CD1c-positive myeloid dendritic cell (primary cell): ENCODE measurements around the gene PPP2R5B.

Experiments used
- DNase-seq: peaks from one replicate; pipeline ENCODE4 v3.0.0-alpha.2; 2016; ENCODE audit errors: extremely low spot score

Gene PPP2R5B

GRCh38 chr11:64929625-64930024 is 5.1 kb downstream of the PPP2R5B start:
- no peak for DNase-seq

- no peak for DNase-seq
Observed at GRCh38 chr11:64930340-64930739, 5.9 kb downstream of the PPP2R5B start.

GRCh38 chr11:64931290-64931689 is 6.8 kb downstream of the PPP2R5B start:
- no peak for DNase-seq

- no peak for DNase-seq
Observed at GRCh38 chr11:64932324-64932723, 7.8 kb downstream of the PPP2R5B start.

GRCh38 chr11:64933213-64933934 is 8.9 kb downstream of the PPP2R5B start:
- no peak for DNase-seq

- DNase-seq = no peak
Observed at GRCh38 chr11:64933935-64934681, 9.6 kb downstream of the PPP2R5B start.

GRCh38 chr11:64934682-64935358 is 10.3 kb downstream of the PPP2R5B start:
- no peak for DNase-seq

GRCh38 chr11:64935359-64936081 is 11.0 kb downstream of the PPP2R5B start, which contains the start of gene GPHA2:
TSS of gene GPHA2 (minus strand) at chr11:64935893. CDS start at chr11:64935460, 433 bp downstream.
- DNase-seq = no peak

- no peak for DNase-seq
Observed at GRCh38 chr11:64936539-64936938, 12.1 kb downstream of the PPP2R5B start.

- peak; percentile 35 for DNase-seq
Observed at GRCh38 chr11:64947208-64947814, 22.8 kb downstream of the PPP2R5B start.

GRCh38 chr11:64951529-64951928 is 27.0 kb downstream of the PPP2R5B start:
- no peak for DNase-seq

GRCh38 chr11:64954201-64954600 is 29.7 kb downstream of the PPP2R5B start:
- no peak for DNase-seq

- DNase-seq = no peak
Observed at GRCh38 chr11:64959498-64959897, 35.0 kb downstream of the PPP2R5B start.

GRCh38 chr11:64960719-64961118 is 36.2 kb downstream of the PPP2R5B start:
- no peak for DNase-seq

GRCh38 chr11:64963072-64963631 is 38.7 kb downstream of the PPP2R5B start:
- no peak for DNase-seq

- no peak for DNase-seq
Observed at GRCh38 chr11:64967375-64967774, 42.9 kb downstream of the PPP2R5B start.

GRCh38 chr11:64969209-64969608 is 44.7 kb downstream of the PPP2R5B start:
- no peak for DNase-seq

GRCh38 chr11:64970731-64971151 is 46.3 kb downstream of the PPP2R5B start:
- DNase-seq = no peak

- peak; percentile 93 for DNase-seq
Observed at GRCh38 chr11:64971421-64972233, 47.1 kb downstream of the PPP2R5B start, which contains the start of gene MAJIN. TSS of gene MAJIN (minus strand) at chr11:64972108. CDS start at chr11:64959405, 12,703 bp downstream.

GRCh38 chr11:64974124-64974523 is 49.6 kb downstream of the PPP2R5B start:
- no peak for DNase-seq
